ENCODE data around the gene MATN1.

MATN1 gene

GRCh38 chr1:30744060-30744756, 20.8 kb upstream of the MATN1 start:
- peak; percentile 23 for DNase-seq

- DNase-seq: peak; percentile 68
Observed at GRCh38 chr1:30743584-30744059, 20.2 kb upstream of the MATN1 start.

- DNase-seq: no peak
Observed at GRCh38 chr1:30742963-30743559, 19.7 kb upstream of the MATN1 start.

GRCh38 chr1:30742300-30742962, 19.0 kb upstream of the MATN1 start:
- DNase-seq: no peak

- no peak for DNase-seq
Observed at GRCh38 chr1:30741239-30741894, 18.0 kb upstream of the MATN1 start.

GRCh38 chr1:30740251-30741238, 17.2 kb upstream of the MATN1 start:
- DNase-seq: no peak

- DNase-seq: no peak
Observed at GRCh38 chr1:30739601-30740000, 16.2 kb upstream of the MATN1 start.

GRCh38 chr1:30738715-30739559, 15.6 kb upstream of the MATN1 start:
- DNase-seq: no peak

GRCh38 chr1:30738040-30738714, 14.8 kb upstream of the MATN1 start:
- DNase-seq: no peak

GRCh38 chr1:30737357-30738039, 14.1 kb upstream of the MATN1 start:
- DNase-seq: no peak

GRCh38 chr1:30735668-30736498, 12.5 kb upstream of the MATN1 start:
- no peak for DNase-seq

GRCh38 chr1:30735124-30735523, 11.7 kb upstream of the MATN1 start:
- DNase-seq: no peak

GRCh38 chr1:30734580-30734979, 11.2 kb upstream of the MATN1 start:
- DNase-seq: no peak

- DNase-seq: no peak
Observed at GRCh38 chr1:30734106-30734505, 10.7 kb upstream of the MATN1 start.

- DNase-seq: no peak
Observed at GRCh38 chr1:30733493-30733892, 10.1 kb upstream of the MATN1 start.

GRCh38 chr1:30732277-30732996, 9.1 kb upstream of the MATN1 start:
- no peak for DNase-seq

- peak; percentile 30 for DNase-seq
Observed at GRCh38 chr1:30731806-30732276, 8.5 kb upstream of the MATN1 start.

GRCh38 chr1:30731109-30731805, 7.9 kb upstream of the MATN1 start:
- DNase-seq: no peak
